ENCODE data around the gene JUNB. TPM values are rescaled to one million over a fixed set of nuclear protein-coding genes. Genes with fewer than 3 reads are reported as not detected.

JUNB gene
- total and polyA plus RNA-seq, 2 of the 4 experiments (the other 2 are of a cell fraction): 20.8 to 109 TPM

DNA sequence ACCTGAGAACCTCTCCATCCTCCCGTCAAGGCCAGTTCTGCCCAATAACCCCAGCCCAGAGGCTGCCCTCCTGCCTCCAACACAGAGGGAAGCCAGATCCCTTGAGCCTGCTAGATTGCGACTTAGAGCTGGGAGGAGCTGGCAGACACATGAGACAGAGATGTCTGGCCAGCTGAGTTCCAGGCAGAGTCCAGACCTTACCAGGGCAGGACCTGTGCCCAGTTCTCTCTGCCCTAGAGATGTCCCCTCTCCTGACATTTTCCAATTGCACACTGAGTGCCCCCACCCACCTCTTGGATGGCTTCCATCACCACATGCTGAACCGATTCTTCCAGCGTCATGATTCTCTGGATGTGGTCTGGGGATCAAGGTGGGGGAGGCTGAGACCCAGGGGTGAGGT is 19.0 kb upstream of the JUNB start:
- no peak overlapping the region for H3K4me3 ChIP-seq (ENCODE audit: insufficient read depth, low read depth, low read length)
- no TSS peak for BruUV-seq (replicated peaks)
- H2BK20ac ChIP-seq (ENCODE audit: low read depth, low read length): no peak overlapping the region
- in situ Hi-C loops (cut with MboI; ENCODE audit: low sequenced_read_pairs) (loop anchor here (5.0 kb wide), 1 partner anchor 65 kb away; the partner anchor contains the start of gene MAST1), intact Hi-C loops (cut with micrococcal nuclease) (no loop called here), dilution Hi-C loops (cut with HindIII; ENCODE audit: low sequenced_read_pairs, unreplicated experiment) (no loop called here)
- no peak overlapping the region for H2BK15ac ChIP-seq (ENCODE audit: low read depth, low read length)
- 100% methylated on average over 2 of the region's 4 CpGs; no CpG with 5 or more reads in 1 of the 2 experiments for WGBS, 2 experiments (ENCODE audit: extremely low coverage in 2 of 2, insufficient read length in 1 of 2)
- peaks cover 7% of the 10 kb centered on the region for H3K9me1 ChIP-seq (ENCODE audit: insufficient read depth, low read length)
- H3K4ac ChIP-seq (ENCODE audit: low read depth, low read length): no peak overlapping the region
- H3K36me3 ChIP-seq (ENCODE audit: control insufficient read depth, insufficient read depth, low read length): no peaks in the 10 kb centered on the region; the same call in 1 of the 2 replicates
- no peaks in the 10 kb centered on the region for H3K27me3 ChIP-seq (ENCODE audit: control insufficient read depth, insufficient read depth, low read length)
- no peak overlapping the region for H2BK120ac ChIP-seq (ENCODE audit: low read depth, low read length)
- POLR2A ChIA-PET (ENCODE audit: unreplicated experiment): no interaction called here
- no peak overlapping the region for H2AK9ac ChIP-seq (replicated peaks; ENCODE audit: low read depth, low read length, poor library complexity)
- no peaks in the 10 kb centered on the region for H3K9me3 ChIP-seq (ENCODE audit: control insufficient read depth, insufficient read depth, low read length)
- peaks cover 0 to 9% of the 10 kb centered on the region in 2 experiments; a peak in 3 of 4 replicates for H3K79me1 ChIP-seq (ENCODE audit: low read depth in 1 of 2, low read length in 2 of 2)
- H3K14ac ChIP-seq (replicated peaks; ENCODE audit: low read depth, low read length): no peak overlapping the region
- H4K91ac ChIP-seq (ENCODE audit: insufficient read depth, low read depth, low read length): no peak overlapping the region
- H3K4me2 ChIP-seq (ENCODE audit: low read depth, low read length): no peak overlapping the region
- CTCF ChIA-PET: interaction anchor here (0.5 to 1.5 kb wide), 2 partner anchors 21 to 192 kb away, joined by 3 to 4 read pairs; no protein-coding TSS in a partner anchor
- no peak for DNase-seq
- H3K23ac ChIP-seq (ENCODE audit: low read depth, low read length): no peak overlapping the region
- H2AK5ac ChIP-seq (ENCODE audit: low read depth, low read length): no peak overlapping the region
- no peak for TF ChIP-seq RCOR1 (IDR thresholded peaks at IDR 0.05; ENCODE audit: insufficient replicate concordance, low read length)
- TF ChIP-seq, protein P1, sequence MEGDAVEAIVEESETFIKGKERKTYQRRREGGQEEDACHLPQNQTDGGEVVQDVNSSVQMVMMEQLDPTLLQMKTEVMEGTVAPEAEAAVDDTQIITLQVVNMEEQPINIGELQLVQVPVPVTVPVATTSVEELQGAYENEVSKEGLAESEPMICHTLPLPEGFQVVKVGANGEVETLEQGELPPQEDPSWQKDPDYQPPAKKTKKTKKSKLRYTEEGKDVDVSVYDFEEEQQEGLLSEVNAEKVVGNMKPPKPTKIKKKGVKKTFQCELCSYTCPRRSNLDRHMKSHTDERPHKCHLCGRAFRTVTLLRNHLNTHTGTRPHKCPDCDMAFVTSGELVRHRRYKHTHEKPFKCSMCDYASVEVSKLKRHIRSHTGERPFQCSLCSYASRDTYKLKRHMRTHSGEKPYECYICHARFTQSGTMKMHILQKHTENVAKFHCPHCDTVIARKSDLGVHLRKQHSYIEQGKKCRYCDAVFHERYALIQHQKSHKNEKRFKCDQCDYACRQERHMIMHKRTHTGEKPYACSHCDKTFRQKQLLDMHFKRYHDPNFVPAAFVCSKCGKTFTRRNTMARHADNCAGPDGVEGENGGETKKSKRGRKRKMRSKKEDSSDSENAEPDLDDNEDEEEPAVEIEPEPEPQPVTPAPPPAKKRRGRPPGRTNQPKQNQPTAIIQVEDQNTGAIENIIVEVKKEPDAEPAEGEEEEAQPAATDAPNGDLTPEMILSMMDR (conservative IDR thresholded peaks at IDR 0.05; ENCODE audit: low read depth, low read length): no peak
- TF ChIP-seq CHD1 (IDR thresholded peaks at IDR 0.05; ENCODE audit: low read depth, low read length): no peak
- ATAC-seq (ENCODE audit: low read depth): no peak
- no peak overlapping the region for H4K8ac ChIP-seq (ENCODE audit: low read depth in 2 of 2, low read length in 2 of 2)
- H3K4me1 ChIP-seq (ENCODE audit: control insufficient read depth, insufficient read depth, low read length): 0 out of 2 replicates have a peak, but pooled peaks cover 3% of the 10 kb centered on the region
- H4K20me1 ChIP-seq (ENCODE audit: insufficient read depth, low read length): no peaks in the 10 kb centered on the region
- no peak overlapping the region for H3K18ac ChIP-seq (ENCODE audit: low read depth, low read length)
- H4K5ac ChIP-seq (ENCODE audit: low read depth, low read length): no peak overlapping the region
- H3K56ac ChIP-seq (ENCODE audit: extremely low read depth, insufficient read depth, low read length): no peak overlapping the region
- no peak overlapping the region for H2BK5ac ChIP-seq (ENCODE audit: low read depth, low read length, poor library complexity, severe bottlenecking)
- no peak overlapping the region for H3K27ac ChIP-seq (ENCODE audit: insufficient read depth, low read length)
- H3K9ac ChIP-seq (ENCODE audit: low read depth, low read length): no peak overlapping the region
- no peak overlapping the region for H2AFZ ChIP-seq (replicated peaks; ENCODE audit: low read length, poor library complexity)

Data from IMR-90 (cell line).